Stomach (tissue), 9 donors: ENCODE measurements around the gene MET. TPM values are rescaled to one million over a fixed set of nuclear protein-coding genes. Genes with fewer than 3 reads are reported as not detected.

Source experiments
- DNase-seq, 2 donors: peaks; one replicate each; pipeline versions ENCODE4 v3.0.0 to v3.0.0-alpha.2; 2013 to 2019
- H3K27ac ChIP-seq, 5 donors: fragments of 200-600 bp in 4 of 5; sonication (generic) in 4 of 5; one replicate each; pipeline ENCODE4 v1.5.1; 2013 to 2019; ENCODE audit warnings: mild to moderate bottlenecking in 1 of 5, moderate library complexity in 1 of 5
- H3K27me3 ChIP-seq, 3 donors: fragments of 200-600 bp; sonication (generic); one replicate each; pipeline ENCODE4 v1.5.1; 2017 to 2019; ENCODE audit warnings: mixed run types in 1 of 3
- H3K36me3 ChIP-seq, 4 donors: fragments of 200-600 bp; sonication (generic); 1 replicate in 3 of 4; 2 replicates in 1 of 4; pipeline ENCODE4 v1.5.1; 2016 to 2019
- H3K4me1 ChIP-seq, 4 donors: fragments of 200-600 bp; sonication (generic); one replicate each; pipeline ENCODE4 v1.5.1; 2016 to 2019
- H3K4me3 ChIP-seq, 4 donors: fragments of 200-600 bp; sonication (generic) in 3 of 4; one replicate each; pipeline ENCODE4 v1.5.1; 2016 to 2019; ENCODE audit warnings: mild to moderate bottlenecking in 1 of 4
- H3K9me3 ChIP-seq, 4 donors: fragments of 200-600 bp; sonication (generic); one replicate each; pipeline ENCODE4 v1.5.1; 2016 to 2019
- EP300 ChIP-seq: sonication (generic); formaldehyde crosslinking; IDR thresholded peaks from one replicate; pipeline ENCODE4 v1.6.1; 2017; ENCODE audit warnings: antibody characterized with exemption
- POLR2A ChIP-seq, 4 donors: fragments of 450-650 bp; IDR thresholded peaks; one replicate each; pipeline ENCODE4 v1.6.1; 2016; ENCODE audit warnings: antibody characterized with exemption in 4 of 4, control low read depth in 2 of 4, mild to moderate bottlenecking in 1 of 4, moderate library complexity in 1 of 4
- POLR2AphosphoS5 ChIP-seq, 3 donors: sonication (generic); formaldehyde crosslinking; IDR thresholded peaks; one replicate each; pipeline ENCODE4 v1.6.1; 2016; ENCODE audit warnings: antibody characterized with exemption in 3 of 3
- WGBS, 5 donors: extraction: QIAGEN DNeasy Blood & Tissue Kit in 3 of 5; methylation state at CpG; one replicate each; pipeline versions ENCODE4 v1.1.5 to v1.1.7; 2013 to 2018; 5-methylcytosine and 5-hydroxymethylcytosine counted together
- intact Hi-C: fragments of 100-400 bp; cut with DNase I; formaldehyde crosslinking; loops from one replicate; pipeline ENCODE4 v1.15.1; 2023; ENCODE audit warnings: low total_unique reads
- polyA plus RNA-seq, 3 donors: library from polyadenylated mRNA; stranded (reverse); fragments of 200-250 nt; gene quantifications; one replicate each; pipeline ENCODE4 v1.2.3, GENCODE V29; 2013
- total RNA-seq, 5 donors: library from RNA; depleted of rRNA; stranded (reverse); fragments of >200 nt; gene quantifications; one replicate each; pipeline versions ENCODE4 v1.1.0 to v1.2.3, GENCODE V29; 2014 to 2016
- TF ChIP-seq, protein P1 (sequence below), 7 experiments: fragments of 450-650 bp in 4 of 7; fragments of 200-600 bp in 3 of 7; sonication (generic) in 3 of 7; IDR thresholded peaks; one replicate each; pipeline ENCODE4 v1.5.1; 2016 to 2019; ENCODE audit warnings: antibody characterized with exemption in 7 of 7, control low read depth in 2 of 7, mild to moderate bottlenecking in 1 of 7
- donor health status: healthy with polysubstance abuse.
- donor health status: Bipolar disorder and iron deficiency.
- donor health status: healthy.

MET gene
- total and polyA plus RNA-seq, 8 donors: 0.58 to 36.2 (median 4.3) TPM

- TF ChIP-seq POLR2A (IDR thresholded peaks at IDR 0.05) (no peak), EP300 (no peak), POLR2AphosphoS5 (IDR thresholded peaks at IDR 0.05) (no peak)
- TF ChIP-seq, protein P1, sequence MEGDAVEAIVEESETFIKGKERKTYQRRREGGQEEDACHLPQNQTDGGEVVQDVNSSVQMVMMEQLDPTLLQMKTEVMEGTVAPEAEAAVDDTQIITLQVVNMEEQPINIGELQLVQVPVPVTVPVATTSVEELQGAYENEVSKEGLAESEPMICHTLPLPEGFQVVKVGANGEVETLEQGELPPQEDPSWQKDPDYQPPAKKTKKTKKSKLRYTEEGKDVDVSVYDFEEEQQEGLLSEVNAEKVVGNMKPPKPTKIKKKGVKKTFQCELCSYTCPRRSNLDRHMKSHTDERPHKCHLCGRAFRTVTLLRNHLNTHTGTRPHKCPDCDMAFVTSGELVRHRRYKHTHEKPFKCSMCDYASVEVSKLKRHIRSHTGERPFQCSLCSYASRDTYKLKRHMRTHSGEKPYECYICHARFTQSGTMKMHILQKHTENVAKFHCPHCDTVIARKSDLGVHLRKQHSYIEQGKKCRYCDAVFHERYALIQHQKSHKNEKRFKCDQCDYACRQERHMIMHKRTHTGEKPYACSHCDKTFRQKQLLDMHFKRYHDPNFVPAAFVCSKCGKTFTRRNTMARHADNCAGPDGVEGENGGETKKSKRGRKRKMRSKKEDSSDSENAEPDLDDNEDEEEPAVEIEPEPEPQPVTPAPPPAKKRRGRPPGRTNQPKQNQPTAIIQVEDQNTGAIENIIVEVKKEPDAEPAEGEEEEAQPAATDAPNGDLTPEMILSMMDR (IDR thresholded peaks at IDR 0.05): no peak
- Histone ChIP-seq H3K36me3 (no peaks in the 10 kb centered on the region), H3K27ac (no peak overlapping the region), H3K4me3 (no peak overlapping the region), H3K9me3 (no peaks in the 10 kb centered on the region), H3K4me1 (peaks cover 6 to 47% (median 7%) of the 10 kb centered on the region in 4 donors), H3K27me3 (no peaks in the 10 kb centered on the region)
- 77 to 97% (median 92%) methylated on average over 1 of the region's 1 CpG for WGBS, 5 donors
- intact Hi-C loops: no loop called here
- DNase-seq: no peak
These were observed 36.9 kb downstream of the MET start for GRCh38 chr7:116708861-116709260.

GRCh38 chr7:116709336-116709735 lies 37.3 kb downstream of the MET start:
- H3K27ac ChIP-seq: no peak overlapping the region
- intact Hi-C loops: no loop called here
- H3K9me3 ChIP-seq: no peaks in the 10 kb centered on the region
- DNase-seq: no peak
- TF ChIP-seq POLR2A (IDR thresholded peaks at IDR 0.05): no peak
- TF ChIP-seq EP300: no peak
- TF ChIP-seq POLR2AphosphoS5 (IDR thresholded peaks at IDR 0.05): no peak
- TF ChIP-seq, protein P1 (IDR thresholded peaks at IDR 0.05): no peak
- H3K27me3 ChIP-seq: no peaks in the 10 kb centered on the region
- no peak overlapping the region for H3K4me3 ChIP-seq
- peaks cover 6 to 47% (median 7%) of the 10 kb centered on the region in 4 donors for H3K4me1 ChIP-seq
- no peaks in the 10 kb centered on the region for H3K36me3 ChIP-seq
- WGBS, 5 donors: 73 to 84% (median 83%) methylated on average over 4 of the region's 4 CpGs

DNA sequence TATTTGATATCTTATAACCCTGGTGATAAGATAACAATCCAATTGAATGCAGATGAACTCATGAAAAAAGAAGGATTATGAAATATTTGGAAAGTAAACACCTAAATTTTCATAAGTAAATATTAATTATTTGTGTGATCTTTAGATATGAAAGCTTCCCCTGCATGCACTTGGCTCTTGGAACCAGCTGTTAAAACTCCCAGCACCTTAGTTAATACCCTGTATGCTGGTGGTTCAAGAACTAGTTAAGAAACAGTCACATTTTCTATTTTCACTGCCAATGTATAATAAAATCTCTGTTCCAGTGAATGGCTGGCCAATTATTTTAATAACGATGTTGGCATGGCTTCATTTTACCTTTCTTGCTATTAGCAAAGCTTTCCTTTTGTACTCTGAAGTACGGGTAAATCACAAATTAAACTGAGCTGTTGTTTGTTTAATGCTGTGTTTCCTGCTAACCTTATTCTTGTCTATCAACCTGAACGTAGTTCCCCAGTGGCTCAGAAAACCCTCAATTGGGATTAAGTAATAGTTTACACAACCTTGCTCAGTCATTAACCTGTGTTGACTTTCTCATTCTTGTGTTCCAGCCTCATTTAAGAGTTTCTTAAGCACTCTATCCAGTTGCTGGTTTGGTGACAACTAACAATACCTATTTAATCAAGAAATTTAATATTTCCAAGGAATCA lies 38.9 kb downstream of the MET start:
- H3K4me1 ChIP-seq: peaks cover 6 to 47% (median 7%) of the 10 kb centered on the region in 4 donors
- WGBS, 5 donors: 21 to 41% (median 27%) methylated on average over 3 of the region's 3 CpGs
- intact Hi-C loops: no loop called here
- no peaks in the 10 kb centered on the region for H3K36me3 ChIP-seq
- DNase-seq: peak in 1 of 2 donors; percentile 47
- peak overlapping the region in 4 of 5 donors; percentile 46 to 63 (median 60) for H3K27ac ChIP-seq
- H3K27me3 ChIP-seq: no peaks in the 10 kb centered on the region
- H3K9me3 ChIP-seq: no peaks in the 10 kb centered on the region
- TF ChIP-seq, protein P1 (IDR thresholded peaks at IDR 0.05): no peak
- TF ChIP-seq POLR2AphosphoS5 (IDR thresholded peaks at IDR 0.05): peak in 1 of 3 donors; percentile 30
- H3K4me3 ChIP-seq: no peak overlapping the region

DNA sequence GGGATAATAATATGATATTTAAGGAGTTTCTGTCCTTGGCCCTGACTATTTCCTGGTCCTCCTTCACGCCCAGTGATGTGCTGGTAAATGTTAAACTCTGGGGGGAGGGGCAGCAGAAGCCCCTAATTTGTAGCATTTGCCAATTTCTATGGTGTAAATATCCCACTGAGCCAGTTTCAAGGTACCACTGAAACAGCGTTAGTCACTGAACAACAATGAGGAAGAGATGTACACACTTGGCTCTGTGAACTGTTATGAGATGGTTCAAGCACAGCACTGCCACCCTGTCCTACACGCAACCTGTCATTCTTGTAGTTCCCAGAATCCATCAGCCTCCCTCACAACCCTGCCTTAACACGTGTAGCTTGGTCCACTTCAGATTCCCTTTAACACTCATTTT lies 39.8 kb downstream of the MET start:
- Histone ChIP-seq H3K4me1 (peaks cover 7 to 53% (median 11%) of the 10 kb centered on the region in 4 donors), H3K36me3 (no peaks in the 10 kb centered on the region), H3K27ac (peak overlapping the region in 4 of 5 donors; percentile 46 to 63 (median 60)), H3K27me3 (no peaks in the 10 kb centered on the region), H3K9me3 (no peaks in the 10 kb centered on the region), H3K4me3 (no peak overlapping the region)
- DNase-seq: no peak
- WGBS, 5 donors: 60 to 83% (median 74%) methylated on average over 4 of the region's 4 CpGs
- intact Hi-C loops: no loop called here
- TF ChIP-seq POLR2A (IDR thresholded peaks at IDR 0.05) (no peak), EP300 (no peak)

DNA sequence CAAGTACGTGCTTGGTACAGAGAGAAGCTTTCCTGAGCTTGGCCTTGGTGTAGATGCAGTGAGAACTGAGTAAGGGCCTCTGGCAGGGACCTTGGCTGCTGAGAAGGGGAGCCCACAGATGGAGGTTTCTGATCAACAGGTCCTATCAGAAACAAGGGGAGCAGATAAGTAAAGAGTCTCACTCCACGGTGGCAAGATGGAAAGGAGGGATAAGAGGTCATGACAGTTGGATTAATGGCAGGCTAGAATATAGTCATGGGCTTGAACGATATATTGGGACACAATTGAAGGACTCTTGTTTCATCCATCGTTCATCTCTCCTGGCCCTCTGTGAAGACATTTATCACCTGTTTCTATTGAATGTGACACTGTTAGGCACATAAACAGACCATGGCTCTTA lies 41.5 kb downstream of the MET start:
- TF ChIP-seq EP300 (no peak), POLR2AphosphoS5 (IDR thresholded peaks at IDR 0.05) (no peak), POLR2A (IDR thresholded peaks at IDR 0.05) (no peak)
- TF ChIP-seq, protein P1 (IDR thresholded peaks at IDR 0.05): no peak
- Histone ChIP-seq H3K4me1 (peaks cover 7 to 40% (median 14%) of the 10 kb centered on the region in 4 donors), H3K27ac (no peak overlapping the region), H3K9me3 (no peaks in the 10 kb centered on the region), H3K36me3 (no peaks in the 10 kb centered on the region), H3K4me3 (no peak overlapping the region), H3K27me3 (no peaks in the 10 kb centered on the region)
- intact Hi-C loops: no loop called here
- 55 to 88% (median 78%) methylated on average over 4 of the region's 4 CpGs for WGBS, 5 donors
- DNase-seq: no peak
